ENCODE measurements around the gene ATG4C.

ATG4C gene

GRCh38 chr1:62912028-62912638 is 128.2 kb downstream of the ATG4C start:
- H3K9me3 Mint-ChIP-seq, result no peaks in the 10 kb centered on the region
- DNase-seq, result no peak
- no peaks in the 10 kb centered on the region for H3K4me1 Mint-ChIP-seq (ENCODE audit: low read depth in 2 of 2)
- H3K36me3 Mint-ChIP-seq (ENCODE audit: insufficient read depth), result peaks cover 2% of the 10 kb centered on the region
- ATAC-seq (replicated peaks), result no peak
- no peak overlapping the region for H3K4me3 Mint-ChIP-seq
- peaks cover 29 to 30% of the 10 kb centered on the region in 2 donors for H3K27me3 Mint-ChIP-seq
- no peak overlapping the region for H3K27ac Mint-ChIP-seq

Data from effector memory CD8-positive, alpha-beta T cell (primary cell).